Measurements from ENCODE around the gene ECPAS.

Gene ECPAS

DNA sequence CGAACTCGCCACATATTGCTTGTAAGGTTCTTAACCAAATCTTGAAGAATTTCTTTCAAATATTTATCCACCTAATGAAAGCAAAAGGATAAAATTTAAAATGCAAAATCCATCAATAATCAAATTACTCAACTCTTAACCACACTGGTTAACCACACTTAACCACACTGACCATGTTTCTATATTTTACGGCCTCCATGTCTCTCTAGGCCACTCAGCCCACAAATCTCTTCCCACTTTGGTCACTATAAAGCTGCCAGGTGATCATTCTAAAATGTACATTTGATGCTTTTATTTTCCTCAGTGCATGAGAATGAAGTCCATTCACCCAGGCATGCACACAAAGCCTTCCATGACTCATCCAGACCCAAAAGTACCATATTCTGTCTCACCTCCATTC lies 97.8 kb downstream of the ECPAS start:
- Histone ChIP-seq H3K27me3 (ENCODE audit: low read depth, low read length) (no peaks in the 10 kb centered on the region), H3K9ac (ENCODE audit: low read length) (no peak overlapping the region), H3K4me2 (ENCODE audit: low read length) (no peak overlapping the region), H3K4me3 (ENCODE audit: low read length) (no peak overlapping the region), H3K9me3 (ENCODE audit: insufficient read depth, low read length) (no peaks in the 10 kb centered on the region), H3K4me1 (ENCODE audit: low read length) (no peaks in the 10 kb centered on the region), H3K27ac (ENCODE audit: low read length) (no peak overlapping the region), H3K36me3 (replicated peaks; ENCODE audit: low read depth, low read length) (peaks cover 62% of the 10 kb centered on the region), H3K79me2 (ENCODE audit: low read length) (no peaks in the 10 kb centered on the region), H2AFZ (ENCODE audit: low read depth, low read length) (no peak overlapping the region), H4K20me1 (ENCODE audit: insufficient read depth, low read length) (peaks cover 3% of the 10 kb centered on the region; the same call in 1 of the 2 replicates)
- TF ChIP-seq, protein P1, sequence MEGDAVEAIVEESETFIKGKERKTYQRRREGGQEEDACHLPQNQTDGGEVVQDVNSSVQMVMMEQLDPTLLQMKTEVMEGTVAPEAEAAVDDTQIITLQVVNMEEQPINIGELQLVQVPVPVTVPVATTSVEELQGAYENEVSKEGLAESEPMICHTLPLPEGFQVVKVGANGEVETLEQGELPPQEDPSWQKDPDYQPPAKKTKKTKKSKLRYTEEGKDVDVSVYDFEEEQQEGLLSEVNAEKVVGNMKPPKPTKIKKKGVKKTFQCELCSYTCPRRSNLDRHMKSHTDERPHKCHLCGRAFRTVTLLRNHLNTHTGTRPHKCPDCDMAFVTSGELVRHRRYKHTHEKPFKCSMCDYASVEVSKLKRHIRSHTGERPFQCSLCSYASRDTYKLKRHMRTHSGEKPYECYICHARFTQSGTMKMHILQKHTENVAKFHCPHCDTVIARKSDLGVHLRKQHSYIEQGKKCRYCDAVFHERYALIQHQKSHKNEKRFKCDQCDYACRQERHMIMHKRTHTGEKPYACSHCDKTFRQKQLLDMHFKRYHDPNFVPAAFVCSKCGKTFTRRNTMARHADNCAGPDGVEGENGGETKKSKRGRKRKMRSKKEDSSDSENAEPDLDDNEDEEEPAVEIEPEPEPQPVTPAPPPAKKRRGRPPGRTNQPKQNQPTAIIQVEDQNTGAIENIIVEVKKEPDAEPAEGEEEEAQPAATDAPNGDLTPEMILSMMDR (IDR thresholded peaks at IDR 0.05; ENCODE audit: low read depth, low read length), result no peak
- TF ChIP-seq EZH2phosphoT487 (IDR thresholded peaks at IDR 0.05; ENCODE audit: low read depth), result no peak

DNA sequence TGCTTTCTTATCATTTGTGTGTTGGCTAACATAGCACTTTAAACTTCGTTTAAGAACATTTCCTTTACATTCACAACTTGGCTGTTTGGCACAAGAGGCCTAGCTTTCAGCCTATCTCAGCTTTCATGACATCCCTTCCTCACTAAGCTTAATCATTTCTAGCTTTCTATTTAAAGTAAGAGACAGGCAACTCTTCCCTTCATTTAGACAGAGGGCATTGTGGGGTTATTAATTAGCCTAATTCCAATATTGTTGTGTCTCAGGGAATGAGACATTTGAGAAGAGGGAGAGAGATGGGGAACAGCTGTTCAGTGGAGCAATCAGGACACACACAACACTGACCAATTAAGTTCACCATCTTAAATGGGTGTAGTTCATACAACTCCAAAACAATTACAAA lies 103.2 kb downstream of the ECPAS start:
- Histone ChIP-seq H3K4me3 (ENCODE audit: low read length) (no peak overlapping the region), H3K36me3 (replicated peaks; ENCODE audit: low read depth, low read length) (peaks cover 36% of the 10 kb centered on the region), H3K79me2 (ENCODE audit: low read length) (no peaks in the 10 kb centered on the region), H4K20me1 (ENCODE audit: insufficient read depth, low read length) (no peaks in the 10 kb centered on the region), H3K27ac (ENCODE audit: low read length) (no peak overlapping the region), H3K9ac (ENCODE audit: low read length) (no peak overlapping the region), H3K4me1 (ENCODE audit: low read length) (no peaks in the 10 kb centered on the region), H3K27me3 (ENCODE audit: low read depth, low read length) (no peaks in the 10 kb centered on the region), H2AFZ (ENCODE audit: low read depth, low read length) (no peak overlapping the region), H3K4me2 (ENCODE audit: low read length) (no peak overlapping the region), H3K9me3 (ENCODE audit: insufficient read depth, low read length) (no peaks in the 10 kb centered on the region)
- no peak for TF ChIP-seq EZH2phosphoT487 (IDR thresholded peaks at IDR 0.05; ENCODE audit: low read depth)
- TF ChIP-seq, protein P1 (IDR thresholded peaks at IDR 0.05; ENCODE audit: low read depth, low read length), result no peak

DNA sequence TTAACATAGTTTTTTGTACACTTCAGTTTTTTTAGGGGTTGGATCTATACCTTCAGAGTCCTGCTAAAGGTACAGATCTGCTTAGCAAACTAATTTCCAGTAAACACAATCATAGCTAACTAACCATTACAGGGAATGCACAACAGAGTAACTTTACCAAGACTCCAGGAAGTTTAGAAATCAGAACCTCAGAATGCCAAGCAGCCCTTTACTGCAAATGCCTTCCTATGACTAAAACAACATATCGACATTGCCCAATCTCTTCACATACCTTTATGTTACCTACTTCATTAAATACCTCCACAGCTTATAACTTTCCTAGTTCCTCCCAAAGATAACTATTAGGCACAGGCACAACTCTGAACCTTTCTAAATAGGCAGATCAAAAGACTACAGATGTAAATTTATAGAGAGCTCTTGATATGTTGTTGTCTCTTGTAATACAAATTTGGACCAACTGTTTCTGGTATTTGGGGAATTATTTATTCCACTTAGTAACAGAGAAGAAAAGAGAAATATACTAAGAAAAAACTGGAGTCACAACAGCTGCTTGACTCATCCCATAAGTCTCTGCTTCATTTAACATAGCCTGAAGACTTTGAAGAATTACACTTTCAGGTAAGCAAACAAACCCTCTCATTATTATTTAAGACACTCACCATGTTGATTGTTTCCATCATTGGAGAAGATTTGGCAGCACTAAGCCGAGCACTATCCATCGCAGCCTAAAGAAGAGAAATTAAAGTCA lies 108.2 kb downstream of the ECPAS start:
- no peaks in the 10 kb centered on the region for H4K20me1 ChIP-seq (ENCODE audit: insufficient read depth, low read length)
- no peak overlapping the region for H3K9ac ChIP-seq (ENCODE audit: low read length)
- H3K4me3 ChIP-seq (ENCODE audit: low read length), result no peak overlapping the region
- H3K27ac ChIP-seq (ENCODE audit: low read length), result no peak overlapping the region
- H2AFZ ChIP-seq (ENCODE audit: low read depth, low read length), result no peak overlapping the region
- TF ChIP-seq, protein P1 (IDR thresholded peaks at IDR 0.05; ENCODE audit: low read depth, low read length), result no peak
- no peak for TF ChIP-seq EZH2phosphoT487 (IDR thresholded peaks at IDR 0.05; ENCODE audit: low read depth)
- H3K27me3 ChIP-seq (ENCODE audit: low read depth, low read length), result no peaks in the 10 kb centered on the region
- H3K9me3 ChIP-seq (ENCODE audit: insufficient read depth, low read length), result no peaks in the 10 kb centered on the region
- no peak overlapping the region for H3K4me2 ChIP-seq (ENCODE audit: low read length)
- no peaks in the 10 kb centered on the region for H3K79me2 ChIP-seq (ENCODE audit: low read length)
- H3K36me3 ChIP-seq (replicated peaks; ENCODE audit: low read depth, low read length), result peaks cover 47% of the 10 kb centered on the region
- no peaks in the 10 kb centered on the region for H3K4me1 ChIP-seq (ENCODE audit: low read length)

DNA sequence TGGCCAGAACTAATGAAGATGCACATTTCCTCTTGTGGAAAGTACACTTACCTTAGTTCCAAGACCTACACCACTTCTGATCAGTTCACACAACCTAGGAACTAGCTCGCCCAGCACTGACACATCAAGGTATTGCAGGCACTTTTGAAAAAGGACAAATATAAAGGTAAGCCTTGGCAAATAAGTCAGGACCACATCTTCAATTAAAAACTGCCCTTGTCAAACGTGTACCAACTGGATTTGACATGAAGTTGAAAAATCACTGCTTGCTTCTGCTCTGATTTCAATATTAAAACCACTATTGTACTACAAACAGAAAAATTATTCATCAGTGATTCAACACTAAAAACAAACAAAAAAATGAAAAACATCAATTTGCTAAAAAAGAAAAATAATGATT lies 109.1 kb downstream of the ECPAS start:
- Histone ChIP-seq H4K20me1 (ENCODE audit: insufficient read depth, low read length) (no peaks in the 10 kb centered on the region), H3K4me3 (ENCODE audit: low read length) (no peak overlapping the region), H3K9me3 (ENCODE audit: insufficient read depth, low read length) (no peaks in the 10 kb centered on the region), H3K27ac (ENCODE audit: low read length) (no peak overlapping the region), H3K36me3 (replicated peaks; ENCODE audit: low read depth, low read length) (peaks cover 56% of the 10 kb centered on the region), H3K79me2 (ENCODE audit: low read length) (no peaks in the 10 kb centered on the region), H3K27me3 (ENCODE audit: low read depth, low read length) (no peaks in the 10 kb centered on the region), H3K9ac (ENCODE audit: low read length) (no peak overlapping the region), H3K4me1 (ENCODE audit: low read length) (no peaks in the 10 kb centered on the region), H3K4me2 (ENCODE audit: low read length) (no peak overlapping the region), H2AFZ (ENCODE audit: low read depth, low read length) (no peak overlapping the region)
- no peak for TF ChIP-seq EZH2phosphoT487 (IDR thresholded peaks at IDR 0.05; ENCODE audit: low read depth)
- TF ChIP-seq, protein P1 (IDR thresholded peaks at IDR 0.05; ENCODE audit: low read depth, low read length), result no peak

Measured in OCI-LY3 (cell line).